ENCODE measurements around the gene PTPN6. TPM values are rescaled to one million over a fixed set of nuclear protein-coding genes. Genes with fewer than 3 reads are reported as not detected.
A peak's percentile ranks its signal among the peaks of the same experiment; 100 is the strongest.

PTPN6 gene
- total and polyA plus RNA-seq, 2 experiments from 2014 or later: 17.4 to 28.4 TPM

DNA sequence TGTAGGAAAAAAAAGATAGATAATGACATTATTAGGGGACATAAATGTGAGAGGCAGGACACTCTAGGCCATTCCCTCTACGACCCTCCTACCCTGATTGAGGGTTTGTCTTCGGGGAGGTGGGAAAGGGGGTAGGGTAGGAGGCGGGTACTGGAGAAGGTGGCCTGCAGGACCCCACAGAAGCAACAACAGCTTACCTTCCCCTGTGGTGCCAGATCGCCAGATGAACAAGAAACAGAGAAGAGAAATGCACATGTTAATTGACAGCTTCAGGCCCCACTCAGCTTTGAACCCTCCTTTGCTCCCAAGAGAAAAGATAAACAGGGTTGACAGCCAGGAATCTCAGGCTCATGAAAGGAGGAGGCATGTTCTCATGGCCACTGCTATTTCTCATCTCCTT is 14.6 kb downstream of the PTPN6 start:
- Histone ChIP-seq H3K4me1 (ENCODE audit: low read depth) (peaks cover 20% of the 10 kb centered on the region), H3K9me3 (ENCODE audit: low read depth) (no peaks in the 10 kb centered on the region), H3K36me3 (peaks cover 39% of the 10 kb centered on the region), H3K27me3 (no peaks in the 10 kb centered on the region), H3K27ac (peak overlapping the region; percentile 10), H3K4me3 (no peak overlapping the region)
- TF ChIP-seq, protein P1, sequence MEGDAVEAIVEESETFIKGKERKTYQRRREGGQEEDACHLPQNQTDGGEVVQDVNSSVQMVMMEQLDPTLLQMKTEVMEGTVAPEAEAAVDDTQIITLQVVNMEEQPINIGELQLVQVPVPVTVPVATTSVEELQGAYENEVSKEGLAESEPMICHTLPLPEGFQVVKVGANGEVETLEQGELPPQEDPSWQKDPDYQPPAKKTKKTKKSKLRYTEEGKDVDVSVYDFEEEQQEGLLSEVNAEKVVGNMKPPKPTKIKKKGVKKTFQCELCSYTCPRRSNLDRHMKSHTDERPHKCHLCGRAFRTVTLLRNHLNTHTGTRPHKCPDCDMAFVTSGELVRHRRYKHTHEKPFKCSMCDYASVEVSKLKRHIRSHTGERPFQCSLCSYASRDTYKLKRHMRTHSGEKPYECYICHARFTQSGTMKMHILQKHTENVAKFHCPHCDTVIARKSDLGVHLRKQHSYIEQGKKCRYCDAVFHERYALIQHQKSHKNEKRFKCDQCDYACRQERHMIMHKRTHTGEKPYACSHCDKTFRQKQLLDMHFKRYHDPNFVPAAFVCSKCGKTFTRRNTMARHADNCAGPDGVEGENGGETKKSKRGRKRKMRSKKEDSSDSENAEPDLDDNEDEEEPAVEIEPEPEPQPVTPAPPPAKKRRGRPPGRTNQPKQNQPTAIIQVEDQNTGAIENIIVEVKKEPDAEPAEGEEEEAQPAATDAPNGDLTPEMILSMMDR (IDR thresholded peaks at IDR 0.05; ENCODE audit: low read depth, low read length): no peak
- DNase-seq (ENCODE audit: low read depth in 1 of 2, low spot score in 1 of 2): no peak

- DNase-seq (ENCODE audit: low read depth in 1 of 2, low spot score in 1 of 2): no peak
- Histone ChIP-seq H3K27me3 (no peaks in the 10 kb centered on the region), H3K4me3 (no peak overlapping the region), H3K36me3 (peaks cover 39% of the 10 kb centered on the region), H3K4me1 (ENCODE audit: low read depth) (peaks cover 20% of the 10 kb centered on the region), H3K27ac (no peak overlapping the region), H3K9me3 (ENCODE audit: low read depth) (no peaks in the 10 kb centered on the region)
- TF ChIP-seq, protein P1 (IDR thresholded peaks at IDR 0.05; ENCODE audit: low read depth, low read length): no peak
These were observed 15.2 kb downstream of the PTPN6 start for GRCh38 chr12:6966351-6966750.

GRCh38 chr12:6967651-6968100 is 16.5 kb downstream of the PTPN6 start:
- no peak overlapping the region for H3K4me3 ChIP-seq
- peaks cover 39% of the 10 kb centered on the region for H3K36me3 ChIP-seq
- peaks cover 16% of the 10 kb centered on the region for H3K4me1 ChIP-seq (ENCODE audit: low read depth)
- DNase-seq (ENCODE audit: low read depth in 1 of 2, low spot score in 1 of 2): no peak
- H3K27ac ChIP-seq: no peak overlapping the region
- no peaks in the 10 kb centered on the region for H3K9me3 ChIP-seq (ENCODE audit: low read depth)
- no peaks in the 10 kb centered on the region for H3K27me3 ChIP-seq
- TF ChIP-seq, protein P1 (IDR thresholded peaks at IDR 0.05; ENCODE audit: low read depth, low read length): no peak

DNA sequence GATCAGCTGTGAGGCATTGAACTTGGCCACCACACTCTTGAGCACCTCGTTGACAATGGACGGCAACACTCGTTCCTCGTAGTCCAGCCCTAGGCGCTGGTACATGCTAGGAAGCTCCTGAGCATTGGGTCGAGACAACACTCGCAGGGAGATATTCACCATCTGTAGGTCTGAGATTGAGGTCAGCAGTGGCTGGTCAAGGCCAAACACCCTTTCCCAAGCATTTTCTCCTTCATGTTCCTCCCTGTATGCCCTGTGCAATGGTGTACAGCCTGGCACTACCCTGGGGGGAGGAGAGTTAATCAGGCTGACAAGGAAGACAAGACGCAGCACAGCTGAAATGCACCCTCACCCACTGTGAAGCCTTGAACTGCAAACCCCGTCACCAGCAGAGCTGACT is 17.3 kb downstream of the PTPN6 start:
- no peak overlapping the region for H3K27ac ChIP-seq
- no peak for DNase-seq (ENCODE audit: low read depth in 1 of 2, low spot score in 1 of 2)
- no peaks in the 10 kb centered on the region for H3K9me3 ChIP-seq (ENCODE audit: low read depth)
- peaks cover 16% of the 10 kb centered on the region for H3K4me1 ChIP-seq (ENCODE audit: low read depth)
- TF ChIP-seq, protein P1 (IDR thresholded peaks at IDR 0.05; ENCODE audit: low read depth, low read length): no peak
- H3K27me3 ChIP-seq: no peaks in the 10 kb centered on the region
- H3K36me3 ChIP-seq: peaks cover 39% of the 10 kb centered on the region
- H3K4me3 ChIP-seq: no peak overlapping the region

DNA sequence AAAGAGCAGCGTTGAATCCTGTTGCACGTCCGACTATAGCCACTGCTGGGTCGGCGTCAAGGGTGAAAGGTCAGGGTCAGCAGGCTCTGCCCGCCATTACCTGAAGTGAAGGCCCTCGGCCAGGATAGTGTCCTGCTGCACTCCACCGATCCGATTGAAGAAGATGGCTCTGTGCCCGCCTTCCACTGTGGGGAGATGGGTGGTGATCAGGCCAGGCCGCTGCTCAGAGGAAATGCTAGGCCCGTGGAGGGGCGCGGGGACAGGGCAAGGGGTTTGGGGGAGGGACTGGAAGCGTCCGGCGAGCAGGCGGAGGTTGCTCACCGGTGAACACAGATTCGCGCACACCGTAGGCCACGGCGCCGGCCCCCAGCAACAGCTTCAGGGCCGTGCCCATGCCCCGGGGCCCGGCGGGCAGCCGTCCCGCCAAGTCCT is 19.0 kb downstream of the PTPN6 start:
- no peak for DNase-seq (ENCODE audit: low read depth in 1 of 2, low spot score in 1 of 2)
- TF ChIP-seq, protein P1 (IDR thresholded peaks at IDR 0.05; ENCODE audit: low read depth, low read length): no peak
- H3K4me3 ChIP-seq: peak overlapping the region; percentile 86
- H3K4me1 ChIP-seq (ENCODE audit: low read depth): peaks cover 13% of the 10 kb centered on the region
- no peaks in the 10 kb centered on the region for H3K9me3 ChIP-seq (ENCODE audit: low read depth)
- peaks cover 49% of the 10 kb centered on the region for H3K36me3 ChIP-seq
- no peaks in the 10 kb centered on the region for H3K27me3 ChIP-seq
- peak overlapping the region; percentile 91 for H3K27ac ChIP-seq

- Histone ChIP-seq H3K36me3 (peaks cover 25% of the 10 kb centered on the region), H3K4me1 (ENCODE audit: low read depth) (peaks cover 9% of the 10 kb centered on the region), H3K9me3 (ENCODE audit: low read depth) (no peaks in the 10 kb centered on the region), H3K27ac (no peak overlapping the region), H3K27me3 (no peaks in the 10 kb centered on the region), H3K4me3 (no peak overlapping the region)
- DNase-seq (ENCODE audit: low read depth in 1 of 2, low spot score in 1 of 2): no peak
- TF ChIP-seq, protein P1 (IDR thresholded peaks at IDR 0.05; ENCODE audit: low read depth, low read length): no peak
These were observed 23.0 kb downstream of the PTPN6 start for GRCh38 chr12:6974180-6974579.
